ENCODE data around the gene OSBPL6. TPM values are rescaled to one million over a fixed set of nuclear protein-coding genes. Genes with fewer than 3 reads are reported as not detected.

Gene OSBPL6
- total RNA-seq, 1 donor from 2014 or later, result 22.3 TPM

- DNase-seq, result peak; percentile 67
These were observed 47.7 kb downstream of the OSBPL6 start for GRCh38 chr2:178241844-178242551.

DNA sequence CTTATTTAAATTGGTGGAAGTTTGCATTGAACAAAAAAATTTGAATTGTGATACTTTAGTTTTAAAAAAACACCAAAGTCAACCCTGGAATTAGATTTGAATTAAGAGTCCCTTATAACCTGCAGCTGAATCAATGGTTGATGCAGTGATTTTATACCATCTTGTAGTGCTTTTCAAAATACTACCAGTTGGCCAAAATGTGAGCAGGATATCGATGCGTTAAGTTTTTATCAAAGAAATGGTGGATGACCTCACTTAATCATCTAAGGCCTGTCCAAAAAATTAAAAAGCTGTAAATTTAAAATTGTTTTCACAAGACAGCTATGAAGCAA, 48.2 kb downstream of the OSBPL6 start:
- DNase-seq, result no peak

GRCh38 chr2:178243961-178244360, 49.6 kb downstream of the OSBPL6 start:
- DNase-seq, result no peak

DNA sequence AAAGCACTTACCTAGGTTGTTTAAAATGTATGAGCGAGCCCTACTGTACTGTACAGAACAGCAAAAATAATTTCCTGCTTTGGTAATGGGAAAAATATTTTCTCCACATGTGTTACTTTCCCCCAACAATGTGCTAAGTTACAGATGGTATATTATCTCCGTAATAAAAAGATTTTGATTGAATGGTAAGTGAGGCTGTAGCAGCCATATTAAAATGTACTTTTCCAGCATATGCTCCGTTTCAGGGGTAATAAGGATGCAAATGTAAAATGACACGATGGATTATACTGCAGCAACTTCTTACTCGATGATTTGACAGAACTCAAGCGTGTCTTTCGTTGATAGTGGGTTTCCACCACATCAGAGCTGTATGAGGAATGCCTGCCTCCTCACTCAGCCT, 50.5 kb downstream of the OSBPL6 start:
- no peak for DNase-seq

DNA sequence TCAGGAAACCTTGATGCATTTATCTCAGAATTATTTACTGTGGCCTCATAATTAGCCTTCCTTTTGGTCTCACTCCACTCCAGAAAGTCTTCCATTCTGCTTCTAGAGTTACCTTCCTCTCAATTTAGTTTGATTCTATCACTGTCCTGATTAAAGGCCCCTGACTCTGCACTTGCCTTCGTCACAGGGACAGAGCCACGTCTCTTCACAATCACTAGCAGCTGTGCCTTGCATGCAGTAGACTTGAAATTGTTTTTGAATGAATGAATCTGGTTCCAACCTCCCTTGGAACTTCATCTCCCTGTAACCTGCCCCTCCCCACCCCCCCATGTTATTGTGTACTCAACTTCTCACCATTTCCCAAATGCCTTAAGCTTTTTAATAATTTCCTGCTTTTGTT, 52.4 kb downstream of the OSBPL6 start:
- no peak for DNase-seq

DNA sequence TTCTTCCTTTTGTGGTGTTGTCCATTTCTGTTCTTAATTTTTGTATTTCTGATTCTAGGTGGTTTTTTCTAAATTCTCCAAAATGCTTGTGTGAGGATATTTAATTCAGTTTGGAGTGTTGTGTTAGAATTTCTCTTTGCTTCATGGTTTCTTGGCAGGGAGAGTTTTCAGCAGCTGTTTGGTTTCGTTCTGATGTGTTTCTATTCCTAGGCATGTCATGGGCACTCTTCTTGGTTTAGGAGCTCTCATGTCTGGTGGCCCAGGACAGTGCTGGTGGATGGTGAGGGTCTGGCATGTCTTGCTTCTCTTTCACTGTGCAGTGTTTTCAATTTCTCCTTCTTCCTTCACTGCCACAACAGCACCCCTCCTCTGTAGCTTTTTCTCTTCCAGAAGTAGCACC, 52.9 kb downstream of the OSBPL6 start:
- no peak for DNase-seq

GRCh38 chr2:178250429-178250828, 56.1 kb downstream of the OSBPL6 start:
- no peak for DNase-seq

DNA sequence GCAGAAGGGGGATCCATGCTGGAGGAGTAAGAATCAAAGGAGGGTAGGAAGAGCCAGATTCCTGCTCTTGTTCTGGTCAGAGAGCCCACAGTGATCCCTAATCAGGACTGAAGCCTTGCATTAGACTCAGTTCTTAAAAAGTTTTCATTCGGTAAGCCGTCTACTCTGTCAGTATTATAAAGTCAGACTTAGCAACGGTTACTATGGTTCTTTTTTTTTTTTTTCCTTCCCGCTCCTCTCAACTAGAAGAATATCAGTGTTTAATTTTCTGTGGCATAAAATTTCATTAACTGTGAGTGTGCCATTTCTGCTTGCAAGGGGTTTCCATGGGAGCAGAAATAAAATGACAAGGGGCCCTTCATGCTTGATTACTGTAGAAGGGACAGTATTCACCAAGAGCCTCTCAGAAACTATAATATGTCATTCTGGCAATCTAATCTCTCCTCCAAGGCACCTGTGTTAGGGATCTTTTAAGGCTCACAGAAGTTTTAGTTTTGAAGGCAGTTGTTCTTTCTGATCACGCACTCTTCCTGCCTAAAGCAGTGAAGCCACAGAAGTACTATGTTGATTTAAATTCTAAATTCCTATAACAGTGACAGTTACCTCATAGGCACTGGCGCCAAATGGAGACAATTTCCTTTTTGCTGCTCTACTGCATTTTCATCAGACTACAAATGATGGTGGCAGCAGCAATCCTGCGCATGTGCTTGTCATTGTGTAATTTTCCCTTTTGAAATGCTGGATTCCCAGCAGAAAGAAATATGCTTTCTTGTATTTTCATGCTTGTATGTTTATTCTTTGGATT, 57.0 kb downstream of the OSBPL6 start:
- no peak for DNase-seq

DNA sequence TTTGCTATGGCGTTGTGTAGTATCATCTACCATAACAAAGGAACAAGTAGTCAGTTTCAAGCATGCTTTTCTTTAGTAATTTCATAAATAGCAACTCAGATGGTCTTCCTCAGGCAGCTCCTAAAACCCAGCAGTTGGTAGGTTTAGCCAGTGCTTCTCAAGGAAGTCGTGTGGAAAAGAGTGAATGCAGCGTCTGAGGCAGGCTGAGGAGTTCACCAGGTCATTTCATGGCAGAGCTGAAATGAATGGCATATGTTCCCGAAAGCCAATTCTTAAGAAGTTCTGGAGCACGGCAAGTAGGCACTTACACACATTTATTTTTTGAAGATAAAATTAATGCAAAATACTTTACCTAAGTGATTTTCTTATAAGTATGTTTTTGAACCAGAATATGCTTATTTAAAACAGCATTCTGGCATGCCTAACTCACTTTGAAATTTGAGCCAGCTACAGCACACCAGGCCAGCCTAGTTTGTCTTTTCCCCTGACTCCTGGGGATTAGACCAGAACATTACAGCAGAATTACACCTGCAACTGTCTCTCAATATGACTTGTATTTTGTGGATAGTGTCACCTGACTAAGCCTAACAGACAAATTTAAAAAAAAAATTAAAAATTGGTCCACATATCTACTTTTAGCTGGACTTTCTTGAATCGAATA, 62.2 kb downstream of the OSBPL6 start:
- no peak for DNase-seq

GRCh38 chr2:178257127-178257526, 62.8 kb downstream of the OSBPL6 start:
- no peak for DNase-seq

GRCh38 chr2:178258916-178259315, 64.6 kb downstream of the OSBPL6 start:
- DNase-seq, result no peak

GRCh38 chr2:178263159-178263860, 69.0 kb downstream of the OSBPL6 start:
- DNase-seq, result no peak

GRCh38 chr2:178264211-178264610, 69.9 kb downstream of the OSBPL6 start:
- no peak for DNase-seq

DNA sequence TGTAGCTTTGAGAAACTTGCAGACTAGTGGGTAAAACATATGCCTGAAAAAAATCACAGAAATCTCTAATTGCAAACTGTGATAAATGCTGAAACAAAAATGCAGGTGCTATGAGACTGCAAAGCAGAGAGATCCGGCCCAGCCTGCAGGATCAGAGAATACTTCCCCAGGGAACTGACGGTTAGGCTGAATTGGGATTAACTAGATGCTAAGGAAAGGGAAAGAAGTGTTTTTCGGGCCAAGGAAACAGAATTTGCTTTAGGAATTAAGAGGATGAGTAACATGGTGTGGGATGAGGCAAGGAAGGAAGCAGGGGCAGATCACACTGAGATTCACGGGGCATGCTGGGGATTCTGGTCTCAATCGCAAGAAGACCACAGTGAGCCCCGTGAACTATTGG, 71.5 kb downstream of the OSBPL6 start:
- DNase-seq, result no peak

DNA sequence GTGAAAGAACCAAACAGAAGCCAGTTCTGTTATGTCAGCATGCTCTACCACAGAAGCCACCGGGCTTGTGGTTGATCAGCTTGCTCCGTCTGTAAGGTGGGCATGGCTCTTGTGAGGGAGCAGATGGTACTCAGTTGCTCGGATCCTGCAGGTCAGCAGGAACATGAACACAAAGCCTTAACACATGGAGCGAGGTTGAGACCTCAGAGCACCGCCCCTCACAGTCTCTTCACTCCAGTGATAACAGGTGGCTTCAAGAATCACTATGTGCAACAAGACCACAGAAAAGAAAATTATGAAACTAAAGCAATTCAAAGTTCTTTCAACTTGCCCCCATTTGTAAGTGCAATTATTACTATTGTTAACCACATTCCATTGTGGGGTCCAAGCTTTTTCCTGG, 72.1 kb downstream of the OSBPL6 start:
- no peak for DNase-seq

- no peak for DNase-seq
These were observed 73.3 kb downstream of the OSBPL6 start for GRCh38 chr2:178267660-178268059.

- no peak for DNase-seq
These were observed 74.1 kb downstream of the OSBPL6 start for GRCh38 chr2:178268435-178268834.

DNA sequence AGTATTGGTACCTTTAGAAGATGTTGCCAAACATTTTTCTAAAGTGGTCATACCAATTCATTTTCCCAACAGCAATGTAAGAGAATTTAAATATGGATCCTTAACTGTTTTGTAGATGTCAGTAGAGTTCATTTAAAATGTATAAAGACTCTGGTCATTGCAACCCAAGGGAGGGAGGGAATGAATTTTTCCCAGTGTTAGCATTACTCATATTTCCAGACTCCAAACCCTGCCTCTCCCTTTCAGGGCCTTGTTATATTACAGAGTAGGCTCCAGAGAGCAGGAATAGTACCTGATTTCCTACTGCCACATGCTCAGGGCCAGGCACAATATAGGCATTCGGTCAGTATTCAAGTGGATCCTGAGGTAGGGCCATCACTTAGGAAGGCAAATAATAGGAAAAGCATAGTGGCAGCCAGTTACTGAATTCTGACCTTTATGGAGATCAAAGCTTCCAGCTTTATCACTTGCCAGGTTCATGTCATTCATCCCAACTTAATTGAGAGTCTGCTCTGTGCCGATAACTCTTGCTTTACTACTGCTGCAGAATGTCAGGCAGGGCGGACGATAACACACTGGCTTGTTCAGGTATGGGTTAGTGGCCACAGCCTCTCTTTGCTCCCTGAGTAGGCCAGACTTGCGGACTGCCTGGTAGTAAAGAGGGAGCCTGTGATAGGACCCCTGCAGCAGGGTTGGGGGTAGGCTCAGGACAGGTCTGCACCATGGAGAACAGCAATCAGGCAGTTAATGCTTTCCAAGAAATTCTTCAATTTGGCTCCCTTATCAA, 75.3 kb downstream of the OSBPL6 start:
- no peak for DNase-seq

- no peak for DNase-seq
These were observed 76.0 kb downstream of the OSBPL6 start for GRCh38 chr2:178270338-178270737.

DNA sequence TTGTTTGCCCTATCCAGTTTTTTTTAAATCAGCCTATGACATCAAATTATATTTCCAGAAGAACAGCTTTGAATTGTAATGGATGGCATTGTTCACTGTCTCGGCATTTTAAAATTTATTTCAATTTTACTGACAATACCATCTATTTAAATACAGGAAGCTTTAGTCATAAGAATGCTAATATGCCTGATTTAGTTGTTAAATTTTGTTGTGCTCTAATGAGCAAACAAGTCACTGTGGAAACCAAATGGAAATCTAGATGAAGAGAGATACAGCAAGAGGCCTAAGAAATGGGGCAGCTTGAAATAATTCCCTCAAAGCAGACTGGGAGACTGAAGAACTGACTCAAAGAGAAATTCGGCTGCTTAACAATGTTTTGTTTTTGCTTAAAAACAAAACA, 76.8 kb downstream of the OSBPL6 start:
- DNase-seq, result no peak

GRCh38 chr2:178271629-178272333, 77.5 kb downstream of the OSBPL6 start:
- no peak for DNase-seq
